Measurements from ENCODE around the gene AATK.

AATK gene

DNA sequence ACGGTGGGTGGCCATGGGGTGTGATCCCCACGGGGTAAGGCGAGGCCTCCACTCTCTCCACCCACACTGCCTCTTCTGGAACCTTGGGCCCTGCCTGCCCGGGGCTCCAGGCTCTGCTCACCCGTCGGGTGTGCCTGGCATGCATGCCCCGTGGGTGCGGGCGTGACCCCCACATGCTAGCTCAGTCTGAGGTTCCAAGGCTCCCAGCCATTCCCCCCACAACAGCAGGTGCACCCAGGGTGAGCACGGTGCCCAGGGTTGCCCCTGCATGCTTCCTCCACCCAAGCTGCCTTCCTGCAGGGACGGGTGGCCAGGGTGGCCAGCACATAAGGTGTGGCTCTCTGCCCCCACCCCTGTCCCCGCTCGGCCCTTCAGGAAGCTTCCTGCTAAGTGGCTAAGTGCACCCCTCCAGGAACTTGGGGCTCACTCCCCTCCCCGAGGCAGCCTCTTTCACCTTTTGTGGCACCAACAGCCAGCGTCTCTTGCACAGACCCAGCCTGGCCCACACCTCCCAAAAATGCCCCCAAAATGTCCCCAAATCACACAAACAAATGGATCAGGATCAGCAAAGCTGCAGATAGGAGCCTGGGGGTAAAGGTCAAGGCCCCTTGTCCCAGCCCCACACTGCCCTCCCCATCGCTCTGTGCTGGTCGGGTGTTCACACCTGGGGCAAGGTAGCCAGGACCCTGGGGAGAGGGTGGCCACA, 22.2 kb downstream of the AATK start:
- no peak overlapping the region for H3K9ac ChIP-seq (ENCODE audit: low read depth, low read length)
- H3K9me3 ChIP-seq (ENCODE audit: control insufficient read depth, insufficient read depth, low read length), result no peaks in the 10 kb centered on the region
- no peaks in the 10 kb centered on the region for H3K36me3 ChIP-seq (ENCODE audit: insufficient read depth, low read length)
- H3K4me1 ChIP-seq (ENCODE audit: insufficient read depth, low read length), result no peaks in the 10 kb centered on the region; the same call in 1 of the 2 replicates

DNA sequence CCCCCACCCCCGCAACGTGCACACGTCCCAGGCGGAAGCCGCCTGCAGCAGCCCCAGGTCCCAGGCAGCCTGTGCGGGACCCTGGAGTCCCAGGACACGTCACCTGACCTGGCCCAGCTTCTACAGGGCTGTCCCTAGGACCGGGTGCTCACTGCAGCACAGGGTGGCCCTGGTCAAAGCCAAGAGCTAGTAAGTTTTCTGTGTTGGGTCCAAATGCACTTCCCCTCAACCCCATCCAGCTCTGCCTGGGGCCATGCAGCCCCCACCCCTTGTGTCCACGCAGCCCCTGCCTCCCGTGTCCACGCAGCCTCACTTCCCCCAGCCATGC, 22.9 kb downstream of the AATK start:
- Histone ChIP-seq H3K36me3 (ENCODE audit: insufficient read depth, low read length) (no peaks in the 10 kb centered on the region), H3K9ac (ENCODE audit: low read depth, low read length) (no peak overlapping the region), H3K9me3 (ENCODE audit: control insufficient read depth, insufficient read depth, low read length) (no peaks in the 10 kb centered on the region), H3K4me1 (ENCODE audit: insufficient read depth, low read length) (no peaks in the 10 kb centered on the region; the same call in 1 of the 2 replicates)

DNA sequence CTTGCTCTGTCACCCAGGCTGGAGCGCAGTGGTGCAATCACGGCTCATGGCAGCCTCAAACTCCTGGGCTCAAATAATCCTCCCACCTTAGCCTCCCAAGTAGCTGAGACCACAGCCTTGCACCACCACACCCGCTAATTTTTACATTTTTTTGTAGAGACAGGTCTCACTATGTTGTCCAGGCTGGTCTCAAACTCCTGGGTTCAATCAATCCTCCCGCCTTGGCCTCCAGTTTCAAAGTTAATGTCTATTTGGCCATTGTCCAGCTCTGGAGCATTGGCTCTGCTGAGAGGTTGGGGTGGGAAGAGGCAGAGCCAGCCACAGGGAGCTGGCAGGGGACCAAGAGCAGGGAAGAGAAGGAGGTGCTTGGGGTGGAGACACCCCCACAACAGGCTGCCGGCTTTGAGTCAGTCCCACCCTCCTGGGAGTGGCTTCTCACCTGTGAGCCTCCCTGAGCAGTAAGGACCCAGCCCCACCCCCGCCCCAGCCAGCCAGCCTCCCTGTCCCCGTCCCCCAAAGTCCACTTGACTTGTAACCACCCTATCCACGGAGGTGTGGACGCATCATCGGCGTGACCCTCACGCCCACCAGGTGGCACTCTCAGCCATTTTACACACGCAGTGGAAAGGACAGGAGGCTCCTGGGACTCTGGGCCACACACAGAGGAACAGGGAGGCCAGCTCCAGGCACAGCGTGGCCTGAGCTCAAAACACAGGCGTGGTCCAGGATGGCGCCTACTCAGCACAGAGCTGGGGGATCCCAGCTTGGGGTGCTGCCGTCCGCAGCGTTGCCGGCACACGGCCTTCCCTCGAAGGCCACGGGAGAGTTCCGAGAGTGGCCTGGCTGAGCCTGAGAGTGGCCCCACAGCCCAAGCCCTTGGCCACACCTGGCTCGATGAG, 23.5 kb downstream of the AATK start:
- no peaks in the 10 kb centered on the region; the same call in 1 of the 2 replicates for H3K4me1 ChIP-seq (ENCODE audit: insufficient read depth, low read length)
- H3K9ac ChIP-seq (ENCODE audit: low read depth, low read length), result no peak overlapping the region
- H3K36me3 ChIP-seq (ENCODE audit: insufficient read depth, low read length), result no peaks in the 10 kb centered on the region
- H3K9me3 ChIP-seq (ENCODE audit: control insufficient read depth, insufficient read depth, low read length), result no peaks in the 10 kb centered on the region

DNA sequence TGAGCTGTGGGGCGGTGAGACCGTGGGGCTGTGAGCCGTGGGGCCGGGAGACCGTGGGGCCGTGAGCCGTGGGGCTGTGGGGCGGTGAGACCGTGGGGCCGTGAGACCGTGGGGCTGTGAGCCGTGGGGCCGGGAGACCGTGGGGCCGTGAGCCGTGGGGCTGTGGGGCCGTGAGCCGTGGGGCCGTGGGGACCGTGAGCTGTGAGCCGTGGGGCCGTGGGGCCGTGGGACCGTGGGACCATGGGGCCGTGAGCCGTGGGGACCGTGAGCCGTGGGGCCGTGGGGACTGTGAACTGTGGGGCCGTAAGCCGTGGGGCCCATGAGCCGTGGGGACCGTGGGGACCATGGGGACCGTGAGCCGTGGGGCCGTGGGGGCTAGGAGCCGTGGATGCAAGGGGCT, 25.3 kb downstream of the AATK start:
- Histone ChIP-seq H3K4me1 (ENCODE audit: insufficient read depth, low read length) (no peaks in the 10 kb centered on the region; the same call in 1 of the 2 replicates), H3K9me3 (ENCODE audit: control insufficient read depth, insufficient read depth, low read length) (no peaks in the 10 kb centered on the region), H3K9ac (ENCODE audit: low read depth, low read length) (no peak overlapping the region), H3K36me3 (ENCODE audit: insufficient read depth, low read length) (no peaks in the 10 kb centered on the region)

DNA sequence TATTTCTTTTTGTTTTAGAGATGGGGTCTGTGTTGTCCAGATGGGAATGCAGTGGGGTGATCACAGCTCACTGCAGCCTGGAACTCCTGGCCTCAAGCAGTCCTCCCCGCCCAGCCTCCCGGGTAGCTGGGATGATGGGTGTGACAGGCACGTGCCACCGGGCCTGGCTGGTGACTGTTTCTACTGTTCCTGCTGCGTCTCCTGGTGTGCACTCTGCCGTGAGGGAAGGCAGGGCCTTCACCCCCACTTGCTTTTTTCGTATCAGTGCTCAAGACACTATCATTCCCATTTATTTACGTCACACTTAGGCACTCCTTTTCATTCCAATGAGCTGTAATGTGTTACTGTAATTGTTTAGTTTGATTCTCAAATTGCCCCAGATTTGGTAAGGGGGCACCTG, 26.0 kb downstream of the AATK start:
- Histone ChIP-seq H3K4me1 (ENCODE audit: insufficient read depth, low read length) (no peaks in the 10 kb centered on the region; the same call in 1 of the 2 replicates), H3K9me3 (ENCODE audit: control insufficient read depth, insufficient read depth, low read length) (no peaks in the 10 kb centered on the region), H3K36me3 (ENCODE audit: insufficient read depth, low read length) (no peaks in the 10 kb centered on the region), H3K9ac (ENCODE audit: low read depth, low read length) (no peak overlapping the region)

DNA sequence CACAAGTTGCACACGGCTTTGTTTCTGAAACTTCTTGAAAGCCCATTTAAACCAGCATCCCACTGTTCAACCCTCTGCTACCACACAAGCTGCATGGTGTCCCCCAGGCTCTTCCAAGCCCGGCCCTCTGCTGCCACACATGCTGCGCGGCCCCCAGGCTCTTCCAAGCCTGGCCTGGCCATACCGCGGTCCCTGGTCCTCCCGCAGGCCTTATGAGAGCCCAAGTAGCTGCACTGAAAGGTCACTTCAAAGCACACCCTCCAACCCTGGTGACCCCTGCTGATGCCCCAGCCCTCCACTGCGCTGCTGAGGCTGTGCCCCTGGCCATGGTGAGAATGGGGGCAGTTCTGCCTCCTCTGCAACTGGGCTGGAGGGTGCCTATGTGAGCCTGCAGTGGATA, 26.6 kb downstream of the AATK start:
- Histone ChIP-seq H3K9me3 (ENCODE audit: control insufficient read depth, insufficient read depth, low read length) (no peaks in the 10 kb centered on the region), H3K9ac (ENCODE audit: low read depth, low read length) (no peak overlapping the region), H3K36me3 (ENCODE audit: insufficient read depth, low read length) (no peaks in the 10 kb centered on the region), H3K4me1 (ENCODE audit: insufficient read depth, low read length) (no peaks in the 10 kb centered on the region; the same call in 1 of the 2 replicates)

DNA sequence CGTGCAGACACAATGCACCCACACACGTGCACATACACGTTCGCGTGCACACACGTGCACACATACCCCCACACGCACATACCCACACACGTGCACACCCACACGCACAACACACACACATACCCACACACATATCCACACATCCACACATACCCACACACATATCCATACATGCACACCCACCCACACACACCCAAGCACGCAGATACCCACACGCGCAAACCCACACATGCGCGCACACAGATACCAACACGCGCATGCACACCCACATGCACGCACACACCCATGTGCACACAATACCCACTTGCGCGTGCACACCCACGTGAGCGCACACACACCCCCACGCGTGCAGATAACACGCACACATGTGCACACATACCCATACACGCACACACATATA, 27.5 kb downstream of the AATK start:
- Histone ChIP-seq H3K9ac (ENCODE audit: low read depth, low read length) (no peak overlapping the region), H3K36me3 (ENCODE audit: insufficient read depth, low read length) (no peaks in the 10 kb centered on the region), H3K4me1 (ENCODE audit: insufficient read depth, low read length) (no peaks in the 10 kb centered on the region; the same call in 1 of the 2 replicates), H3K9me3 (ENCODE audit: control insufficient read depth, insufficient read depth, low read length) (no peaks in the 10 kb centered on the region)

DNA sequence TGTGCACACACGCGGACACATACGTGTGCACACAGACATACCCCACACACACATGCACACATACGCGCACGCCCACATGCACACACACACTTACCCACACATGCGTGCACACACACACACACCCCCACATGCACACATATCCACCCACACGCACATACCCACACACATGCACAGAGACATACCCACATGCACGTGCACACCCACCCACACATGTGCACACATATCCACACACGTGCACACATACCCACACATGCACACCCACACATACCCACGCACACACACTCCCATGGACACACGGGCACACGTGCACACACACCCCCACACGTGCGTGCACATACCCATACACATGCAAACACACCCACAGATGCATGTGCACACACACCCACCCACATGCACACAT, 27.9 kb downstream of the AATK start:
- Histone ChIP-seq H3K4me1 (ENCODE audit: insufficient read depth, low read length) (no peaks in the 10 kb centered on the region; the same call in 1 of the 2 replicates), H3K9ac (ENCODE audit: low read depth, low read length) (no peak overlapping the region), H3K36me3 (ENCODE audit: insufficient read depth, low read length) (no peaks in the 10 kb centered on the region), H3K9me3 (ENCODE audit: control insufficient read depth, insufficient read depth, low read length) (no peaks in the 10 kb centered on the region)

DNA sequence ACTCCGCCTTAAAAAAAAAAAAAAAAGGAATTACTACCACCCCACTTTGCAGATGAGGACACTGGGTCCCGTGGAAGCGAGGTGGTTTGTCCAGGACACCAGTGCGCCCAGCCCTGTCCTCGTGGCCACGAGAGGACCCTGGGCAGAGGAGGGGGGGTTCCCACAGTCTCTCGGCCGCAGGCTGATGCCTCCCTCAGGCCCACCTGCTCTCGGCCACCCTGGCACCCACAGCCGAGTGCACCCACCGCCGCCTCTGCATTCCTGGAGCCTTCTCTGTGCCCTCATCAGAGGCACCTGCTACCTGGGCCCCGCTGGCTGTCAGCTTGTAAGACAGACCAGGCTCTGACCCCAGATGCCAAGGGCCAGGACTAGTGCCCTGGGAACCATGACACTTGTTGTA, 28.8 kb downstream of the AATK start:
- Histone ChIP-seq H3K36me3 (ENCODE audit: insufficient read depth, low read length) (no peaks in the 10 kb centered on the region), H3K9ac (ENCODE audit: low read depth, low read length) (no peak overlapping the region), H3K4me1 (ENCODE audit: insufficient read depth, low read length) (no peaks in the 10 kb centered on the region), H3K9me3 (ENCODE audit: control insufficient read depth, insufficient read depth, low read length) (no peaks in the 10 kb centered on the region)

DNA sequence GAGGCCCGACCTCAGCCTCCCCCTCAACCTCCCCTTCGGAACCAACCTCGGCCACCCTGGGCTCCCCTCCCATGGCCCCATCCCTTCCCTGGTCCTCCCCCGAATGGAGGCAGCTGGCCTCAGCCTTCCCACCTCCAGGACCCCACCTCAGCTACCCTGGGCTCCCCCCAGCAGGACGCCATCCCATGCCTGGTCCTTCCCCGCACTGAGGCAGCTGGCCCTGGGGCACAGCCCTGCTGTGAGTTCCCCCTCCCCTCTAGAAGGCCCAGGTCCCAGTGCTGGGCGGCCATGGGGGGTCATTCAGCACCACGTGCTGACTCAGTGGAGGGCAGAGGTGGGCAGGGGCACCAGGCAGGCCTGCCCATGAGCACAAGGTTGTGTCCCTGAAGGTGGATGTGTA, 29.7 kb downstream of the AATK start:
- Histone ChIP-seq H3K36me3 (ENCODE audit: insufficient read depth, low read length) (no peaks in the 10 kb centered on the region), H3K4me1 (ENCODE audit: insufficient read depth, low read length) (no peaks in the 10 kb centered on the region), H3K9me3 (ENCODE audit: control insufficient read depth, insufficient read depth, low read length) (no peaks in the 10 kb centered on the region), H3K9ac (ENCODE audit: low read depth, low read length) (no peak overlapping the region)

DNA sequence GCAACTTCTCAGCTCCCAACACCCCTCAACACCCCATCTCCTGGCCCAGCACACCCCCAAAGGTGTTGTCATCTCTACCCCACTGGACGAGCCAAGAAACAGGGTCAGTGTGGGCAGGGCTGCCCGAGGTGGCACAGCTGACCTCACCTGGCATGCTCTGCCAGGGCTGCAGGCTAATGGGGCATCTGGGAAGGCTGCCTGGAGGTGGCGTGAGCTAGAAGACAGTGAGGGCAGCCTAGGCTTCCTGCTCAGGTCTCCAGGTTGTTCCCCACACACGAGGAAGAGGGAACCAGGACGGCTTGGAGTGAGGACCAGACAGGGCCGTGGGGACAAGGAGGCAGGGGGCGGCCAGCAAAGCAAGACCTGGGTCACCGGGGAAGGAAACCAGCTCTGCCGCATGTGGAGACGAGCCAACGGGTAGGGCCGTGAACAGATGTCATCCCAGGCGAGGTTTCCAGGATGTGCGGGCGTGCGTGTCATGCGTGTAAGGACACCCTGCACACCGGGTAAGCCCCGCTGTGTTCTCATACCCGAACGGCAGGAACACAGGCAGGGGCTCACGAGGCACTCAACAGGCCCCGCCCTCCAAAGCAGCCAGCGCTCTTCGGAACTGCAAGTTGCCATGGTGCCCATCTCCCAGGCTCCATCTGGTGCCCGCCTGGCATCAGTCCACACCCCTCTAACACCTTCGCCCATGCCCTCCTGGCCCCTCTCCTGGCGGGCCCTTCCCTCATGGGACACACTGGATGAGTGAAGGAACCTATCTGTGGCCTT, 30.3 kb downstream of the AATK start:
- Histone ChIP-seq H3K9me3 (ENCODE audit: control insufficient read depth, insufficient read depth, low read length) (no peaks in the 10 kb centered on the region), H3K36me3 (ENCODE audit: insufficient read depth, low read length) (no peaks in the 10 kb centered on the region), H3K4me1 (ENCODE audit: insufficient read depth, low read length) (no peaks in the 10 kb centered on the region), H3K9ac (ENCODE audit: low read depth, low read length) (no peak overlapping the region)

DNA sequence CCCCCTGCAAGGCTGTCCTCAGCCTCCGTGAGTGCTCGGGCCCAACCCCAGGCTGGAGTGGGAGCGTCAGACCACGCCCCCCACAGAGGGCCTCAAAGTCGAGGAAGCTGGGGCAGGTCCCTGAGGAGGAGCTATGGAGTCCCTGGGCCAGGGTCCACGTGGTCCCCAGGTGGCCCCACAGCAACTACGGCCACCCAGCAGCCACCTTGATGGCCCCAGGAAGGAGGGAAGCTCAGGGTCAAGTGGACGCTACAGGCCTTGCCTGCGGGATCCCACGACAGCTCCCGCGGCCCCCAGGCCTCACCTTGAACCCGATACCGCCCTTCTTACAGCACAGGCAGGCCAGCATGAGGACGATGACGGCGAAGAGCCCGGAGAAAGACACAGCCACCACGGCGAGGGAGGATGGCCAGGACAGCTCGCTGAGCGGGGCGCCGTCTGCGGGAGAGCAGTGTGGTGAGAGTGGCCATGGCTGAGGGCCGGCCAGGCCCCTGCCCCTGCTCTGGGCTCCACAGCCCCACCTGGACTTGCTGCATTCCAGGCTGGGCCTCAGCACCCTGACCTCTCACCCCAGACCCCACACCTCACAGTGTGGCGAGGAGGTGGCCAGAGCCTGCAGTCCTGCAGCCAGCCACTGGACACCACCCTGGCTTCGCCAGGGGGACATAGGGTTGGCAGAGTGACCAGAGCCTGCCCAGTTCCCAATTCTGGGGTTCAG, 31.8 kb downstream of the AATK start:
- H3K9me3 ChIP-seq (ENCODE audit: control insufficient read depth, insufficient read depth, low read length), result no peaks in the 10 kb centered on the region
- H3K4me1 ChIP-seq (ENCODE audit: insufficient read depth, low read length), result no peaks in the 10 kb centered on the region
- H3K9ac ChIP-seq (ENCODE audit: low read depth, low read length), result no peak overlapping the region
- no peaks in the 10 kb centered on the region for H3K36me3 ChIP-seq (ENCODE audit: insufficient read depth, low read length)

DNA sequence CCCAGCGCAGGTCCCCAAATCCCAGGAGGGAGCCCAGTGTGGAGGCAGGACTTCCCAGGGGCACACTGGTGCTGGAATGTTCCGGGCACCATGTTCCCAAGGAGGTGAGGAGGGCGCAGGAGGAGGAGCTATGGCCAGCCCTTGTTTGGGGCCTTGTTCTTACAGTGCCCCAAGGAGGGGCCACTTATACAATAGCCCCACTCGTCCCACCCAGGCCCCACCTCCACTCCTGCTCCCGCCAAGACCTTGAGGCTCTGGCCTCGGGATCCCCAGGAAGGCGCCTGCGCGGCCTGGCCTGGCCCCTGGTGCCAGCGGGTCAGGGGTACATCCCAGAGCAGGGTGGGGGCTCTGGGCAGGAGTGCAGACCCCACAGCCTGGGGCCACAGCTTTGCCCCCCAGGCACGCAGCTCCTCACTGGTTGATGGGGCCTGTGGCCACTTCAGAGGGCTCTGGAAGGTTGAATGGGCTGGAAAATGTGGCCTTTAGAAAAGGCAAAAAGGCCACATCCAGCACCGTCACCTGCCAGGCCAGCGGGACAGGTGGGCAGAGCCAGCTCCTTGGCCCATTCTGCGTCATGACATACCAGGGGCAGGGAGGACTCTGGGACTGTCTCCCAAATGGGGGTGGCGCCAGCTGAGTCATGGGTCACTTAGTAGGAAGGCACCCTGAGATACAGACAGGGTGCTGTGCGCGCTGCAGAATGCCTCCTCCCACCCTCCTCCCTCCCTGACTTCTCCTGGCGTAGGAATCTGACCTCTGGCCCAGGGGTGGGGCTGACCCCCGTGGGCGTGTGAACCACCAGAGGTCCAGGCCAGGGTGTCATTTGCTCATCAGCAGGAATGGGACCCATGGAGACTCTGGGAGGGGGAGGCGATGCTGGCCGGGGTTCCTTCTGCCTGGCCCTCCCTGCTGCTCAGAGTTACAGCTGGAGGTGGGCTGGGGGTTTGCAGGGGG, 33.0 kb downstream of the AATK start:
- Histone ChIP-seq H3K4me1 (ENCODE audit: insufficient read depth, low read length) (no peaks in the 10 kb centered on the region), H3K9ac (ENCODE audit: low read depth, low read length) (no peak overlapping the region), H3K36me3 (ENCODE audit: insufficient read depth, low read length) (no peaks in the 10 kb centered on the region), H3K9me3 (ENCODE audit: control insufficient read depth, insufficient read depth, low read length) (no peaks in the 10 kb centered on the region)
